AG10803 (cell line): Measurements from ENCODE around the gene ARID3B.

ENCODE experiments used
- DNase-seq: peaks from one replicate; pipeline ENCODE4 v3.0.0; 2010; ENCODE audit warnings: low read depth
- H3K4me3 ChIP-seq: 2 replicates; pipeline ENCODE4 v1.5.1; 2011; ENCODE audit warnings: mild to moderate bottlenecking, low read length, control low read depth
- TF ChIP-seq, protein P1 (sequence below): conservative IDR thresholded peaks from 2 replicates; pipeline ENCODE4 v1.5.1; 2011; ENCODE audit warnings: mild to moderate bottlenecking, low read length, control low read depth, inconsistent platforms

ARID3B gene, protein sequence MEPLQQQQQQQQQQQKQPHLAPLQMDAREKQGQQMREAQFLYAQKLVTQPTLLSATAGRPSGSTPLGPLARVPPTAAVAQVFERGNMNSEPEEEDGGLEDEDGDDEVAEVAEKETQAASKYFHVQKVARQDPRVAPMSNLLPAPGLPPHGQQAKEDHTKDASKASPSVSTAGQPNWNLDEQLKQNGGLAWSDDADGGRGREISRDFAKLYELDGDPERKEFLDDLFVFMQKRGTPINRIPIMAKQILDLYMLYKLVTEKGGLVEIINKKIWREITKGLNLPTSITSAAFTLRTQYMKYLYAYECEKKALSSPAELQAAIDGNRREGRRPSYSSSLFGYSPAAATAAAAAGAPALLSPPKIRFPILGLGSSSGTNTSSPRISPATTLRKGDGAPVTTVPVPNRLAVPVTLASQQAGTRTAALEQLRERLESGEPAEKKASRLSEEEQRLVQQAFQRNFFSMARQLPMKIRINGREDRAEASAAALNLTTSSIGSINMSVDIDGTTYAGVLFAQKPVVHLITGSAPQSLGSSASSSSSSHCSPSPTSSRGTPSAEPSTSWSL

DNA sequence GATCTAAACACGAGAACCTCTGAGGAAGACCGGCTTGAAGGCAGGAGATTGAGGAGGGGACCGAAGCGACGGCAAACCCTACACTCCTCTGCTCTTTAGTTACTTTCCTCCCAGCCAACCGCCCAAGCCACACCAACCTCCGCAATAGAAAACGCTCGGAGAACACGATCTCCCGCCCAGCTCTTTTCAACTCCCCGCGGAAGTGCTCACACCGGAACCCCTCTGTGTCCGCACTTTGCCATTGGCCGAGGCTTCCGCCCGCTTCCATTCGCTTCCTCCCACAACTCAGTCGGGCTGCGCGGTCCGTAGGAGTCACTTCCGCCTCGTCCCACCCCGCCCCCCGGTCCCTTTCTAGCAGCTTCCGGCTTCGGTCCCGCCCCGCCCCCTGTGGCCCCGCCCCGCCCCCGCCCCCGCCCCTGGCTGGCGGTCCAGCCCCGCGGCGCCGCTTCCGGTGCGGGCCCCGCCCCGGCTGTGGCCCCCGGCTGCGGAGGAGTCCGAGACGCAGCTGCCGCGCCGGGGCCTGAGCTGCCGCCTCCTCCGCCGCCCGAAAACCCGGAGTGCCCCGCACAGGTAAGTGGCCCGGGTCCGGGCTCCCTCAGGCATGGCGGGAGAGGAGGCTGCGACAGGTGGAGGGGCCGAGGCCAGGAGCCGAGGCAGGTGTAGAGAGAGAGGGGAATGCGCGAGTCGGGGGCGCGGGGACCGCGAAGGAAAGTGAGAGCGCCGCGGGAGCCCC is at the start of gene ARID3B:
TSS of gene ARID3B (plus strand) at position 460 of the 733 bp plus-strand sequence. CDS start 2,717 bp downstream, outside the sequence.
- TF ChIP-seq, protein P1, sequence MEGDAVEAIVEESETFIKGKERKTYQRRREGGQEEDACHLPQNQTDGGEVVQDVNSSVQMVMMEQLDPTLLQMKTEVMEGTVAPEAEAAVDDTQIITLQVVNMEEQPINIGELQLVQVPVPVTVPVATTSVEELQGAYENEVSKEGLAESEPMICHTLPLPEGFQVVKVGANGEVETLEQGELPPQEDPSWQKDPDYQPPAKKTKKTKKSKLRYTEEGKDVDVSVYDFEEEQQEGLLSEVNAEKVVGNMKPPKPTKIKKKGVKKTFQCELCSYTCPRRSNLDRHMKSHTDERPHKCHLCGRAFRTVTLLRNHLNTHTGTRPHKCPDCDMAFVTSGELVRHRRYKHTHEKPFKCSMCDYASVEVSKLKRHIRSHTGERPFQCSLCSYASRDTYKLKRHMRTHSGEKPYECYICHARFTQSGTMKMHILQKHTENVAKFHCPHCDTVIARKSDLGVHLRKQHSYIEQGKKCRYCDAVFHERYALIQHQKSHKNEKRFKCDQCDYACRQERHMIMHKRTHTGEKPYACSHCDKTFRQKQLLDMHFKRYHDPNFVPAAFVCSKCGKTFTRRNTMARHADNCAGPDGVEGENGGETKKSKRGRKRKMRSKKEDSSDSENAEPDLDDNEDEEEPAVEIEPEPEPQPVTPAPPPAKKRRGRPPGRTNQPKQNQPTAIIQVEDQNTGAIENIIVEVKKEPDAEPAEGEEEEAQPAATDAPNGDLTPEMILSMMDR = no peak
- peak within 1 kb of the TSS; percentile 90 for H3K4me3 ChIP-seq
- peak; percentile 97 for DNase-seq

DNA sequence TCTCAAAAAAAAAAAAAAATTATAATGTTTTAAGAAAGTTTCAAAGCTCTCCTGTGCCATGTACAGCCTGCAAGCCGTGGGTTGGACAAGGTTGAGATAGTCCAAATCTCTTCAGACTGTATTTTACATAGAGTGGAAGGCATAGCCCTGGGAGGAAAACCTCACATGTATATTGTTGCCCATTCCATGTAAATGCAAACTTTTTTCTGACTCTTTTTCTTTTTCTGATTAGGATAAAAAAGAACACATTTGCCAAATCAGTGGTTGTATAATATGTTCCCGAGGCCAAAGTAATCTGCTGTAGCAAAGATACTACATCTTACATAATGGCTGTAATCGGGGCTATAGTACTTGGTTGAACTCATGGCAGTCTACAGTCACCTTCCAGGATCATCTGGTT is 44.4 kb upstream of the ARID3B start:
- H3K4me3 ChIP-seq = no peak overlapping the region
- DNase-seq = no peak
- TF ChIP-seq, protein P1 = no peak

DNA sequence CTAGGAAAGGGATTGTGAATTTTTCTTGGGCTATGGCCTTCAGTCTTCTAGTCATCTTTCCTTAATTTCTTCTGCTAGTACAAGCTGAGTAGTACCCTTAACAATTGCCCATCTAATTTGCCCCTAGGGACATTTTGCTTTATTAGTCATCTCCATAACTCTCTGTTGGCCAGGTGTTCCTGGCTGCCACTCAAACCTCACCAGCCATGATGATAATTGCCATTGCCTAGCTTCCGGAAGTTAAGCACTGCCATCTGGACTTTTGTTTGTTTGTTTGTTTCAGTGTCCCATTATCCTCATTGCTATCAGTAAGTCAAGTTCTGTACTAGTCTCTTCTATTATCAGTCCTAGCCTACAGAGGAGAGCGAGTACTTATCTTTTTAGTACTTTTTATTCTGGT is 43.4 kb upstream of the ARID3B start:
- DNase-seq = peak; percentile 12
- no peak overlapping the region for H3K4me3 ChIP-seq
- TF ChIP-seq, protein P1 = no peak

DNA sequence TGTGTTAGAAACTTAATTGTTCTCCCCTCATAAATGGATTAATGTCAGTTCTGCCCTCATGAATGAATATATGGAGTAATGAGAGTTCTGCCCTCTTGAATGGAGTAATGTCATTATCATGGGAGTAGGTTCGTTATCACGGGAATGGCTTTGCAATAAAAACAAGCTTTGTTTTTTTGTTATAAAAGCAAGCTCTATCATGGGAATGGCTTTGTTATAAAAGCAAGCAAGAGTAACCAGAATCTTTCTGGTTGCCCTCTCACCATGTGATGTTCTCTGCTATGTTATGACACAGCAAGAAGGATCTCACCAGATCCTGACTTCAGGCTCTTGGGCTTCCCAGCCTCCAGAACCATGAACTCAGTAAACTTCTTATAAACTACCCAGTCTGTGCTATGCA is 41.7 kb upstream of the ARID3B start:
- no peak for DNase-seq
- TF ChIP-seq, protein P1 = no peak

DNA sequence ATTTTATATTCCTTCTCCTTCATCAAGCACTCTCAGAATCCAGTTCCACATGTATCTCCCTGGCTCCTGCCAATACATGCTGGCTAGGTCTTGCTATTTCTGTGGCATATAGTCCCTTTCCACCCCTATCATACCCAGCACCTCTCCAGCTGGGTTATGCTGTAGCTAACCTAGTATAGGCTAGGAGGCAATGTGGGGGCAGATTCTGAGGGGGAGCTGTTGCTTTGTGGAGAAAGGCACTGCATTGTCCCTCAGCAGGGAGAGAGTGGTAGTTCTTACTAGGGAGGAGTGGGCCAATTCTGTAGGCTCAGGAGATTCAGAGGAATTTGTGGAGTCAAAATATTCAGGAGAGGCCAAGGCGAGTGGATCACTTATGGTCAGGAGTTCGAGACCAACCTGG is 40.6 kb upstream of the ARID3B start:
- TF ChIP-seq, protein P1 = no peak
- no peak for DNase-seq
- no peak overlapping the region for H3K4me3 ChIP-seq

More for the DNA sequence above, 41.7 kb upstream of the ARID3B start:
- H3K4me3 ChIP-seq = no peak overlapping the region

DNA sequence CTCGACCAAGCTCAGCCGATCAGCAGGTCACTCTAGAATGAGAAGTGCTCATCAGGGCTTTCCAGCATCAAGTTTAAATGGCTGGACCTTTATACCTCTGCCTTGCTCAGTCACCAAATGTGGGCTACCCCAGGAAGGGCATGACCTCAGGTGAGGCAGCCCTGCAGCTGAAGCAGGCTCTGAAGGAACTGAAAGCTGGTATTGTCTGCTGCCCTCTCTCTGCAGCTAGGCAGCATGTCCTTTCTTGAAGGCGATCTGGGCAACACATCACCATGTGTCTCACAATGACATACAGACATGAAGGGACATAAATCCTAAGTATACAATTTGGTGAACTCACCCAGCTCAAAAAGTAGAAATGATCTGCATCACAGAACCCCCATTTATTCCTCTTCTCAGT is 38.7 kb upstream of the ARID3B start:
- no peak for DNase-seq
- H3K4me3 ChIP-seq = no peak overlapping the region
- TF ChIP-seq, protein P1 = no peak
